K562 (cell line): Measurements from ENCODE around the gene NCOR2. TPM values are rescaled to one million over a fixed set of nuclear protein-coding genes. Genes with fewer than 3 reads are reported as not detected.
A peak's percentile ranks its signal among the peaks of the same experiment; 100 is the strongest.

Experiments
- CTBP1 ChIP-seq: fragments of 450-650 bp; IDR thresholded peaks from 2 replicates; pipeline ENCODE4 v1.6.1; 2016; ENCODE audit warnings: borderline replicate concordance
- HNRNPL ChIP-seq: fragments of 200-400 bp; formaldehyde crosslinking; IDR thresholded peaks from 2 replicates; pipeline ENCODE4 v1.6.1; 2017; ENCODE audit warnings: low read depth, mild to moderate bottlenecking, low read length
- JUND ChIP-seq, 2 experiments: IDR thresholded peaks; 2 replicates in 1 of 2; 3 replicates in 1 of 2; pipeline ENCODE4 v1.6.1; 2011; ENCODE audit warnings: borderline replicate concordance in 2 of 2, low read depth in 2 of 2, low read length in 2 of 2, improper control_type of control experiment in 1 of 2, missing biosample characterization in 1 of 2, missing genetic modification characterization in 1 of 2, missing genetic modification reagents in 1 of 2
- L3MBTL2 ChIP-seq: fragments of 450-650 bp; IDR thresholded peaks from 2 replicates; pipeline ENCODE4 v1.6.1; 2016; ENCODE audit warnings: mild to moderate bottlenecking, moderate library complexity
- MED1 ChIP-seq: sonication (generic); formaldehyde crosslinking; IDR thresholded peaks from 2 replicates; pipeline ENCODE4 v1.8.1; 2023; ENCODE audit warnings: missing genetic modification reagents, borderline replicate concordance
- MNT ChIP-seq, 2 experiments: fragments of 450-650 bp; conservative IDR thresholded peaks; 2 replicates each; pipeline ENCODE4 v1.6.1; 2017; ENCODE audit warnings: mild to moderate bottlenecking in 2 of 2, moderate library complexity in 2 of 2
- NFIX ChIP-seq: fragments of 250-450 bp; sonication (Bioruptor Pico); IDR thresholded peaks from 2 replicates; pipeline ENCODE4 v1.4.0; 2020; ENCODE audit warnings: low read depth, mild to moderate bottlenecking, moderate library complexity
- SIN3B ChIP-seq: fragments of 450-650 bp; IDR thresholded peaks from 2 replicates; pipeline ENCODE4 v1.6.1; 2017; ENCODE audit warnings: low read depth, mild to moderate bottlenecking, moderate library complexity
- SMARCA4 ChIP-seq: fragments of 450-650 bp; IDR thresholded peaks from 2 replicates; pipeline ENCODE4 v1.6.1; 2016
- SMARCA5 ChIP-seq: fragments of 450-650 bp; IDR thresholded peaks from 2 replicates; pipeline ENCODE4 v1.6.1; 2016
- SRSF1 ChIP-seq: fragments of 200-400 bp; formaldehyde crosslinking; IDR thresholded peaks from 2 replicates; pipeline ENCODE4 v1.6.1; 2017; ENCODE audit warnings: mild to moderate bottlenecking, low read depth, low read length, moderate library complexity
- TGIF2 ChIP-seq: sonication (generic); formaldehyde crosslinking; IDR thresholded peaks from 2 replicates; pipeline ENCODE4 v1.8.1; 2022; ENCODE audit warnings: mild to moderate bottlenecking, missing genetic modification reagents, moderate library complexity
- ZNF232 ChIP-seq: sonication (generic); formaldehyde crosslinking; IDR thresholded peaks from 2 replicates; pipeline ENCODE4 v1.8.0; 2022; ENCODE audit warnings: mild to moderate bottlenecking, missing genetic modification reagents
- polyA plus RNA-seq, 8 experiments: library from polyadenylated mRNA; depleted of rRNA in 4 of 8; stranded (reverse) in 5 of 8; unstranded in 3 of 8; fragments of >200 nt; fragmentation: Nextera tagmentation in 2 of 8; fragmentation: Illumina TruSeq in 1 of 8; extraction: Ambion mirVana in 2 of 8; extraction: Trizol in 1 of 8; gene quantifications; 2 replicates each; pipeline versions ENCODE4 v1.2.1 to v1.2.3, GENCODE V29; 2011 to 2014; ENCODE audit warnings: inconsistent platforms in 1 of 8, missing spikeins in 1 of 8
- total RNA-seq, 7 experiments: library from RNA; depleted of rRNA in 6 of 7; stranded (reverse); fragments of >200 nt in 6 of 7; fragmentation: Illumina TruSeq in 2 of 7; extraction: Trizol in 2 of 7; gene quantifications; 2 replicates each; pipeline versions ENCODE4 v1.2.1 to v1.2.3, GENCODE V29; 2011 to 2021; ENCODE audit warnings: low replicate concordance in 1 of 7
- TF ChIP-seq, protein P1 (sequence below): fragments of 450-650 bp; conservative IDR thresholded peaks from 2 replicates; pipeline ENCODE4 v1.6.1; 2016; ENCODE audit warnings: missing genetic modification characterization, low read depth, mild to moderate bottlenecking, control low read depth, missing compliant biosample characterization
- TF ChIP-seq, protein P2 (sequence below): fragments of 450-650 bp; IDR thresholded peaks from 2 replicates; pipeline ENCODE4 v1.7.0; 2016; ENCODE audit warnings: borderline replicate concordance
- TF ChIP-seq, protein P3 (sequence below): fragments of 450-650 bp; formaldehyde crosslinking; IDR thresholded peaks from 2 replicates; pipeline ENCODE4 v1.4.0; 2020; ENCODE audit warnings: mild to moderate bottlenecking
- TF ChIP-seq, protein P4 (sequence below): fragments of 250-450 bp; sonication (Bioruptor Pico); IDR thresholded peaks from 2 replicates; pipeline ENCODE4 v1.5.0; 2021

The NCOR2 gene
- total and polyA plus RNA-seq, 9 of the 15 experiments (the other 6 are each of a cell fraction or from before 2014, with no cell fraction given) = 0.18 to 126 (median 8.4) TPM

GRCh38 chr12:124609041-124609989, 41.9 kb upstream of the NCOR2 start (continued):
- TF ChIP-seq, protein P1, sequence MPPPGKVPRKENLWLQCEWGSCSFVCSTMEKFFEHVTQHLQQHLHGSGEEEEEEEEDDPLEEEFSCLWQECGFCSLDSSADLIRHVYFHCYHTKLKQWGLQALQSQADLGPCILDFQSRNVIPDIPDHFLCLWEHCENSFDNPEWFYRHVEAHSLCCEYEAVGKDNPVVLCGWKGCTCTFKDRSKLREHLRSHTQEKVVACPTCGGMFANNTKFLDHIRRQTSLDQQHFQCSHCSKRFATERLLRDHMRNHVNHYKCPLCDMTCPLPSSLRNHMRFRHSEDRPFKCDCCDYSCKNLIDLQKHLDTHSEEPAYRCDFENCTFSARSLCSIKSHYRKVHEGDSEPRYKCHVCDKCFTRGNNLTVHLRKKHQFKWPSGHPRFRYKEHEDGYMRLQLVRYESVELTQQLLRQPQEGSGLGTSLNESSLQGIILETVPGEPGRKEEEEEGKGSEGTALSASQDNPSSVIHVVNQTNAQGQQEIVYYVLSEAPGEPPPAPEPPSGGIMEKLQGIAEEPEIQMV (tag) = no peak
- TF ChIP-seq JUND (IDR thresholded peaks at IDR 0.05; ENCODE audit: borderline replicate concordance, low read depth, low read length) = 0 out of 2 replicates have a peak, but pooled peaks have one; percentile 6
- TF ChIP-seq JUND (tag; IDR thresholded peaks at IDR 0.05; ENCODE audit: borderline replicate concordance, low read depth, low read length) = no peak
- TF ChIP-seq, protein P2, sequence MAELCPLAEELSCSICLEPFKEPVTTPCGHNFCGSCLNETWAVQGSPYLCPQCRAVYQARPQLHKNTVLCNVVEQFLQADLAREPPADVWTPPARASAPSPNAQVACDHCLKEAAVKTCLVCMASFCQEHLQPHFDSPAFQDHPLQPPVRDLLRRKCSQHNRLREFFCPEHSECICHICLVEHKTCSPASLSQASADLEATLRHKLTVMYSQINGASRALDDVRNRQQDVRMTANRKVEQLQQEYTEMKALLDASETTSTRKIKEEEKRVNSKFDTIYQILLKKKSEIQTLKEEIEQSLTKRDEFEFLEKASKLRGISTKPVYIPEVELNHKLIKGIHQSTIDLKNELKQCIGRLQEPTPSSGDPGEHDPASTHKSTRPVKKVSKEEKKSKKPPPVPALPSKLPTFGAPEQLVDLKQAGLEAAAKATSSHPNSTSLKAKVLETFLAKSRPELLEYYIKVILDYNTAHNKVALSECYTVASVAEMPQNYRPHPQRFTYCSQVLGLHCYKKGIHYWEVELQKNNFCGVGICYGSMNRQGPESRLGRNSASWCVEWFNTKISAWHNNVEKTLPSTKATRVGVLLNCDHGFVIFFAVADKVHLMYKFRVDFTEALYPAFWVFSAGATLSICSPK = no peak
- TF ChIP-seq, protein P3, sequence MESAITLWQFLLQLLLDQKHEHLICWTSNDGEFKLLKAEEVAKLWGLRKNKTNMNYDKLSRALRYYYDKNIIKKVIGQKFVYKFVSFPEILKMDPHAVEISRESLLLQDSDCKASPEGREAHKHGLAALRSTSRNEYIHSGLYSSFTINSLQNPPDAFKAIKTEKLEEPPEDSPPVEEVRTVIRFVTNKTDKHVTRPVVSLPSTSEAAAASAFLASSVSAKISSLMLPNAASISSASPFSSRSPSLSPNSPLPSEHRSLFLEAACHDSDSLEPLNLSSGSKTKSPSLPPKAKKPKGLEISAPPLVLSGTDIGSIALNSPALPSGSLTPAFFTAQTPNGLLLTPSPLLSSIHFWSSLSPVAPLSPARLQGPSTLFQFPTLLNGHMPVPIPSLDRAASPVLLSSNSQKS (CRISPR knock-in tag) = no peak
- TF ChIP-seq L3MBTL2 = peak; percentile 55; the same call in 1 of the 2 replicates
- TF ChIP-seq MNT (conservative IDR thresholded peaks at IDR 0.05) = 0 out of 4 replicates have a peak, but pooled peaks of 1 of the 2 experiments have one; percentile 44
- TF ChIP-seq MED1 (CRISPR knock-in tag) = no peak
- TF ChIP-seq, protein P4, sequence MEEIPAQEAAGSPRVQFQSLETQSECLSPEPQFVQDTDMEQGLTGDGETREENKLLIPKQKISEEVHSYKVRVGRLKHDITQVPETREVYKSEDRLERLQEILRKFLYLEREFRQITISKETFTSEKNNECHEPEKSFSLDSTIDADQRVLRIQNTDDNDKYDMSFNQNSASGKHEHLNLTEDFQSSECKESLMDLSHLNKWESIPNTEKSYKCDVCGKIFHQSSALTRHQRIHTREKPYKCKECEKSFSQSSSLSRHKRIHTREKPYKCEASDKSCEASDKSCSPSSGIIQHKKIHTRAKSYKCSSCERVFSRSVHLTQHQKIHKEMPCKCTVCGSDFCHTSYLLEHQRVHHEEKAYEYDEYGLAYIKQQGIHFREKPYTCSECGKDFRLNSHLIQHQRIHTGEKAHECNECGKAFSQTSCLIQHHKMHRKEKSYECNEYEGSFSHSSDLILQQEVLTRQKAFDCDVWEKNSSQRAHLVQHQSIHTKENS (CRISPR knock-in tag) = no peak
- no peak for TF ChIP-seq TGIF2 (CRISPR knock-in tag)
- TF ChIP-seq SMARCA4 = no peak
- TF ChIP-seq SIN3B = no peak
- TF ChIP-seq SRSF1 = no peak
- TF ChIP-seq CTBP1 = peak; percentile 43; the same call in 1 of the 2 replicates
- no peak for TF ChIP-seq HNRNPL
- peak; percentile 77; the same call in 1 of the 2 replicates for TF ChIP-seq SMARCA5
- peak; percentile 22 for TF ChIP-seq NFIX (CRISPR knock-in tag)
- TF ChIP-seq ZNF232 (CRISPR knock-in tag) = no peak
